ENCODE measurements around the gene MET. TPM values are rescaled to one million over a fixed set of nuclear protein-coding genes. Genes with fewer than 3 reads are reported as not detected.

The MET gene
- polyA plus RNA-seq, 2 of the 4 experiments (the other 2 are of a cell fraction): 72.3 to 165 TPM

DNA sequence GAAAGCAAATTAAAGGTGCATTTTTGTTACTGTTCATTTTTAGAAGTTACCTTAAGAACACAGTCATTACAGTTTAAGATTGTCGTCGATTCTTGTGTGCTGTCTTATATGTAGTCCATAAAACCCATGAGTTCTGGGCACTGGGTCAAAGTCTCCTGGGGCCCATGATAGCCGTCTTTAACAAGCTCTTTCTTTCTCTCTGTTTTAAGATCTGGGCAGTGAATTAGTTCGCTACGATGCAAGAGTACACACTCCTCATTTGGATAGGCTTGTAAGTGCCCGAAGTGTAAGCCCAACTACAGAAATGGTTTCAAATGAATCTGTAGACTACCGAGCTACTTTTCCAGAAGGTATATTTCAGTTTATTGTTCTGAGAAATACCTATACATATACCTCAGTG lies 99.6 kb downstream of the MET start:
- FAIRE-seq: peak; percentile 51
- Histone ChIP-seq H3K27ac (peak overlapping the region; percentile 87 to 90), H3K4me3 (no peak overlapping the region), H3K4me2 (peak overlapping the region; percentile 81), H3K9me3 (peaks cover 4% of the 10 kb centered on the region; the same call in 2 of the 3 replicates), H3K4me1 (peaks cover 79% of the 10 kb centered on the region)
- POLR2A ChIA-PET: no interaction called here
- TF ChIP-seq RARB (CRISPR knock-in tag; IDR thresholded peaks at IDR 0.05) (no peak), RCOR1 (IDR thresholded peaks at IDR 0.05; ENCODE audit: low read depth, low read length) (no peak), RFX5 (IDR thresholded peaks at IDR 0.05) (no peak), KDM1A (IDR thresholded peaks at IDR 0.05; ENCODE audit: low read depth) (no peak), JUN (IDR thresholded peaks at IDR 0.05) (no peak), MYC (IDR thresholded peaks at IDR 0.05; ENCODE audit: borderline replicate concordance, low read length) (no peak), JUNB (IDR thresholded peaks at IDR 0.05) (no peak), MAFK (IDR thresholded peaks at IDR 0.05; ENCODE audit: partially characterized antibody) (no peak), RNF2 (IDR thresholded peaks at IDR 0.05; ENCODE audit: borderline replicate concordance, low read depth) (no peak), POLR2A (IDR thresholded peaks at IDR 0.05; ENCODE audit: low read length) (no peak), HOXA7 (CRISPR knock-in tag; IDR thresholded peaks at IDR 0.05) (no peak), FOSL2 (IDR thresholded peaks at IDR 0.05) (no peak), FOSL2 (CRISPR knock-in tag; IDR thresholded peaks at IDR 0.05) (no peak), SREBF2 (IDR thresholded peaks at IDR 0.05) (no peak), CBX2 (IDR thresholded peaks at IDR 0.05; ENCODE audit: borderline replicate concordance, low read depth) (no peak), KDM5A (IDR thresholded peaks at IDR 0.05) (no peak), EHF (CRISPR knock-in tag; IDR thresholded peaks at IDR 0.05) (no peak), TFCP2L1 (CRISPR knock-in tag; IDR thresholded peaks at IDR 0.05) (no peak)
- TF ChIP-seq, protein P1, sequence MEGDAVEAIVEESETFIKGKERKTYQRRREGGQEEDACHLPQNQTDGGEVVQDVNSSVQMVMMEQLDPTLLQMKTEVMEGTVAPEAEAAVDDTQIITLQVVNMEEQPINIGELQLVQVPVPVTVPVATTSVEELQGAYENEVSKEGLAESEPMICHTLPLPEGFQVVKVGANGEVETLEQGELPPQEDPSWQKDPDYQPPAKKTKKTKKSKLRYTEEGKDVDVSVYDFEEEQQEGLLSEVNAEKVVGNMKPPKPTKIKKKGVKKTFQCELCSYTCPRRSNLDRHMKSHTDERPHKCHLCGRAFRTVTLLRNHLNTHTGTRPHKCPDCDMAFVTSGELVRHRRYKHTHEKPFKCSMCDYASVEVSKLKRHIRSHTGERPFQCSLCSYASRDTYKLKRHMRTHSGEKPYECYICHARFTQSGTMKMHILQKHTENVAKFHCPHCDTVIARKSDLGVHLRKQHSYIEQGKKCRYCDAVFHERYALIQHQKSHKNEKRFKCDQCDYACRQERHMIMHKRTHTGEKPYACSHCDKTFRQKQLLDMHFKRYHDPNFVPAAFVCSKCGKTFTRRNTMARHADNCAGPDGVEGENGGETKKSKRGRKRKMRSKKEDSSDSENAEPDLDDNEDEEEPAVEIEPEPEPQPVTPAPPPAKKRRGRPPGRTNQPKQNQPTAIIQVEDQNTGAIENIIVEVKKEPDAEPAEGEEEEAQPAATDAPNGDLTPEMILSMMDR (IDR thresholded peaks at IDR 0.05): no peak
- TF ChIP-seq, protein P2, sequence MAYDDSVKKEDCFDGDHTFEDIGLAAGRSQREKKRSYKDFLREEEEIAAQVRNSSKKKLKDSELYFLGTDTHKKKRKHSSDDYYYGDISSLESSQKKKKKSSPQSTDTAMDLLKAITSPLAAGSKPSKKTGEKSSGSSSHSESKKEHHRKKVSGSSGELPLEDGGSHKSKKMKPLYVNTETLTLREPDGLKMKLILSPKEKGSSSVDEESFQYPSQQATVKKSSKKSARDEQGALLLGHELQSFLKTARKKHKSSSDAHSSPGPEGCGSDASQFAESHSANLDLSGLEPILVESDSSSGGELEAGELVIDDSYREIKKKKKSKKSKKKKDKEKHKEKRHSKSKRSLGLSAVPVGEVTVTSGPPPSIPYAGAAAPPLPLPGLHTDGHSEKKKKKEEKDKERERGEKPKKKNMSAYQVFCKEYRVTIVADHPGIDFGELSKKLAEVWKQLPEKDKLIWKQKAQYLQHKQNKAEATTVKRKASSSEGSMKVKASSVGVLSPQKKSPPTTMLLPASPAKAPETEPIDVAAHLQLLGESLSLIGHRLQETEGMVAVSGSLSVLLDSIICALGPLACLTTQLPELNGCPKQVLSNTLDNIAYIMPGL (CRISPR knock-in tag; IDR thresholded peaks at IDR 0.05; ENCODE audit: borderline replicate concordance): no peak
- CTCF ChIA-PET: interaction anchor here (0.7 to 2.3 kb wide), 6 partner anchors 9 to 100 kb away, joined by 3 to 14 read pairs (median 4); partner anchors contain the start of gene MET
- 78% methylated on average over 7 of the region's 7 CpGs for WGBS (ENCODE audit: missing lambda C conversion rate)
- ATAC-seq: no peak
- DNase-seq (ENCODE audit: low read depth in 1 of 2, low spot score in 1 of 2): no peak

DNA sequence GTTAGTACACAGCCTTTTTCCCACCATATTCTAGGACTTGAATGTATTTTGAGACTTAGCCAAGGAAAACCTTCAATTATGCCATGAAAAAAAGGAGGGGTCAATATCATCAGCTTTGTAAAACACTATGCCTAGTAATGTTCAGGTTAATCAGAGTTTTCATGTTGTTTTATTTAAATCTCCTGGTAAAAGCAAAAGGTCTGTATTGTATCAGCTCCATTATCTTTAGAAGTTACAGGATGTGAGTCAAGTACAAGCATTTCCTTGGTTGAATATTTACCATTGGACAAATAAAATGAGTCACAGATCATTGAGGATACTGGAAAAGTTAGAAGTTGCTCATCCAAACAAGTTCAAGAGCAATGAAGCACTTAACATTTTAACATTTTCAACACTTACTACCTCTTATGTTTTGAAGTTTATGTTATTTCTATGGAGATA lies 100.4 kb downstream of the MET start:
- peak overlapping the region; percentile 17; the same call in 1 of the 3 replicates for H3K4me3 ChIP-seq
- H3K4me2 ChIP-seq: peak overlapping the region; percentile 81
- ChIA-PET POLR2A (interaction anchor here (1.0 kb wide), 1 partner anchor 56 kb away, joined by 3 read pairs; no protein-coding TSS in a partner anchor), CTCF (interaction anchor here (0.7 to 2.3 kb wide), 3 partner anchors 9 to 32 kb away, joined by 3 to 14 read pairs (median 6); no protein-coding TSS in a partner anchor)
- H3K9me3 ChIP-seq: peaks cover 4% of the 10 kb centered on the region; the same call in 2 of the 3 replicates
- peaks cover 77% of the 10 kb centered on the region for H3K4me1 ChIP-seq
- FAIRE-seq (peak; percentile 100), ATAC-seq (peak; percentile 75 to 87), DNase-seq (ENCODE audit: low read depth in 1 of 2, low spot score in 1 of 2) (peak; percentile 85 to 88)
- H3K27ac ChIP-seq: peak overlapping the region; percentile 88 to 90
- TF ChIP-seq HOXB5 (CRISPR knock-in tag; IDR thresholded peaks at IDR 0.05): no peak
- TF ChIP-seq, protein P3, sequence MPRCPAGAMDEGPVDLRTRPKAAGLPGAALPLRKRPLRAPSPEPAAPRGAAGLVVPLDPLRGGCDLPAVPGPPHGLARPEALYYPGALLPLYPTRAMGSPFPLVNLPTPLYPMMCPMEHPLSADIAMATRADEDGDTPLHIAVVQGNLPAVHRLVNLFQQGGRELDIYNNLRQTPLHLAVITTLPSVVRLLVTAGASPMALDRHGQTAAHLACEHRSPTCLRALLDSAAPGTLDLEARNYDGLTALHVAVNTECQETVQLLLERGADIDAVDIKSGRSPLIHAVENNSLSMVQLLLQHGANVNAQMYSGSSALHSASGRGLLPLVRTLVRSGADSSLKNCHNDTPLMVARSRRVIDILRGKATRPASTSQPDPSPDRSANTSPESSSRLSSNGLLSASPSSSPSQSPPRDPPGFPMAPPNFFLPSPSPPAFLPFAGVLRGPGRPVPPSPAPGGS (IDR thresholded peaks at IDR 0.05): peak; percentile 58; the same call in 1 of the 3 replicates
- no peak for TF ChIP-seq ESRRA (IDR thresholded peaks at IDR 0.05; ENCODE audit: borderline replicate concordance, low read length)
- 0 out of 2 replicates have a peak, but pooled peaks have one; percentile 20 for TF ChIP-seq RARB (CRISPR knock-in tag; IDR thresholded peaks at IDR 0.05)
- TF ChIP-seq JUNB (IDR thresholded peaks at IDR 0.05): peak; percentile 97
- TF ChIP-seq SMC3 (IDR thresholded peaks at IDR 0.05): 0 out of 3 replicates have a peak, but pooled peaks have one; percentile 10
- TF ChIP-seq POLR2A (IDR thresholded peaks at IDR 0.05; ENCODE audit: low read length): no peak
- peak; percentile 45 to 57; a peak in 2 of 5 replicates for TF ChIP-seq EP300 (IDR thresholded peaks at IDR 0.05)
- TF ChIP-seq JUN (IDR thresholded peaks at IDR 0.05): peak; percentile 34 to 87; a peak in 2 of 5 replicates
- peak in 1 of 2 experiments; percentile 12; a peak in 1 of 4 replicates for TF ChIP-seq CEBPB (IDR thresholded peaks at IDR 0.05)
- peak; percentile 94 for TF ChIP-seq FOSL2 (IDR thresholded peaks at IDR 0.05)
- TF ChIP-seq FOSL2 (CRISPR knock-in tag; IDR thresholded peaks at IDR 0.05): peak; percentile 97
- peak; percentile 94 for TF ChIP-seq GATA3 (IDR thresholded peaks at IDR 0.05; ENCODE audit: borderline replicate concordance)

Measured in A549 (cell line).